K562 (cell line): ENCODE data around the gene PIGQ. TPM values are rescaled to one million over a fixed set of nuclear protein-coding genes. Genes with fewer than 3 reads are reported as not detected.

Experiments used
- ATAC-seq: fragments of 200-7000 bp; cut with Tn5 transposase; 3 replicates; pipeline ENCODE4 v1.9.1; 2020; ENCODE audit warnings: moderate library complexity
- BruUV-seq: library from RNA; stranded (reverse); fragments of 400-500 nt; replicated peaks from 2 replicates; lab custom pipeline; 2021; lab: Mats Ljungman, UMichigan
- CTCF ChIA-PET: fragments of 300-600 bp; formaldehyde crosslinking; extraction: SDS; loops from one replicate; lab custom pipeline; 2021; ENCODE audit warnings: low intra/inter-chr PET ratio; lab: Yijun Ruan, JAX
- POLR2A ChIA-PET: fragments of 300-600, 350-650 bp; sonication (Branson Sonifier 250); formaldehyde crosslinking; extraction: SDS; loops from one replicate; lab custom pipeline; 2021; ENCODE audit warnings: antibody characterized with exemption, inconsistent platforms; lab: Yijun Ruan, JAX
- DNase-seq, 4 experiments: peaks; one replicate each; pipeline versions ENCODE4 v3.0.0 to v3.0.0-alpha.2; 2011 to 2018; ENCODE audit warnings: low spot score in 3 of 4, mixed read lengths in 3 of 4; ENCODE audit errors: extremely low read depth in 1 of 4
- FAIRE-seq: peaks from 2 replicates; lab custom pipeline; 2011; peaks lifted over from hg19 to GRCh38; lab: Jason Lieb, UNC
- H2AFZ ChIP-seq: 2 replicates; pipeline ENCODE4 v1.6.0; 2011; ENCODE audit warnings: low read depth, low read length, control low read depth, inconsistent platforms
- H3K27ac ChIP-seq: fragments of 200-600 bp; 3 replicates; pipeline ENCODE4 v1.8.0; 2011; ENCODE audit warnings: low read depth, mild to moderate bottlenecking, control low read depth, inconsistent platforms, low read length, moderate library complexity, mixed read lengths; ENCODE audit errors: extremely low read depth
- H3K27me3 ChIP-seq, 2 experiments: fragments of 300-600 bp in 1 of 2; 2 replicates in 1 of 2; 3 replicates in 1 of 2; pipeline versions ENCODE4 v1.6.0 to v1.8.0; 2011; ENCODE audit warnings: inconsistent platforms in 2 of 2, low read length in 2 of 2, mild to moderate bottlenecking in 1 of 2, mixed read lengths in 1 of 2, moderate library complexity in 1 of 2; ENCODE audit not compliant: control insufficient read depth in 2 of 2, insufficient read depth in 2 of 2
- H3K36me3 ChIP-seq: fragments of 300-600 bp; 3 replicates; pipeline ENCODE4 v1.8.0; 2011; ENCODE audit warnings: mild to moderate bottlenecking, low read length, inconsistent platforms; ENCODE audit not compliant: control insufficient read depth, insufficient read depth
- H3K4me1 ChIP-seq, 2 experiments: fragments of 200-600 bp in 1 of 2; replicated peaks in 1 of 2; 2 replicates in 1 of 2; 3 replicates in 1 of 2; pipeline versions ENCODE4 v1.5.1 to v1.8.0; 2011; ENCODE audit warnings: inconsistent platforms in 2 of 2, low read length in 2 of 2, mild to moderate bottlenecking in 1 of 2, mixed read lengths in 1 of 2, moderate library complexity in 1 of 2; ENCODE audit not compliant: control insufficient read depth in 2 of 2, insufficient read depth in 2 of 2
- H3K4me2 ChIP-seq: 2 replicates; pipeline ENCODE4 v1.6.1; 2011; ENCODE audit warnings: low read length, control low read depth, inconsistent platforms, mixed read lengths; ENCODE audit not compliant: insufficient read depth
- H3K4me3 ChIP-seq: fragments of 200-600 bp; sonication (generic), shearing (Covaris generic); 2 replicates; pipeline ENCODE4 v1.5.1; 2016; ENCODE audit warnings: control low read depth, inconsistent platforms
- H3K79me2 ChIP-seq: fragments of 200-600 bp; 3 replicates; pipeline ENCODE4 v1.8.0; 2011; ENCODE audit warnings: low read length, inconsistent platforms; ENCODE audit not compliant: control insufficient read depth, insufficient read depth
- H3K9ac ChIP-seq, 2 experiments: 2 replicates each; pipeline versions ENCODE4 v1.6.0 to v1.6.1; 2011; ENCODE audit warnings: low read depth in 2 of 2, low read length in 2 of 2, control low read depth in 1 of 2, inconsistent platforms in 1 of 2, mild to moderate bottlenecking in 1 of 2, mixed read lengths in 1 of 2; ENCODE audit not compliant: insufficient read depth in 1 of 2
- H3K9me1 ChIP-seq: one replicate; pipeline ENCODE4 v1.6.0; 2011; ENCODE audit warnings: inconsistent platforms, mild to moderate bottlenecking, low read length, moderate library complexity; ENCODE audit not compliant: control insufficient read depth, insufficient read depth
- H3K9me3 ChIP-seq: replicated peaks from 2 replicates; pipeline ENCODE4 v1.5.1; 2011; ENCODE audit warnings: low read depth, low read length, inconsistent platforms; ENCODE audit not compliant: control insufficient read depth, insufficient read depth
- H4K20me1 ChIP-seq: replicated peaks from 2 replicates; pipeline ENCODE4 v1.6.1; 2011; ENCODE audit warnings: low read length, inconsistent platforms, mixed read lengths; ENCODE audit not compliant: control insufficient read depth, insufficient read depth
- AFF4 ChIP-seq: sonication (generic); formaldehyde crosslinking; IDR thresholded peaks from 2 replicates; pipeline ENCODE4 v1.8.0; 2023; ENCODE audit warnings: mild to moderate bottlenecking, missing genetic modification reagents
- BRD4 ChIP-seq: fragments of 200-600 bp; sonication (generic); IDR thresholded peaks from 2 replicates; pipeline ENCODE4 v1.6.1; 2017; ENCODE audit warnings: inconsistent platforms
- CBX3 ChIP-seq, 2 experiments: IDR thresholded peaks; 1 replicate in 1 of 2; 2 replicates in 1 of 2; pipeline ENCODE4 v1.6.1; 2012; ENCODE audit warnings: inconsistent platforms in 2 of 2, low read length in 2 of 2, borderline replicate concordance in 1 of 2, control low read depth in 1 of 2
- DACH1 ChIP-seq: fragments of 450-650 bp; IDR thresholded peaks from 2 replicates; pipeline ENCODE4 v1.6.1; 2018; ENCODE audit not compliant: partially characterized antibody
- FOSL1 ChIP-seq: fragments of 200-800 bp; sonication (Bioruptor generic); conservative IDR thresholded peaks from 2 replicates; pipeline ENCODE4 v1.6.1; 2016; ENCODE audit warnings: missing genetic modification characterization, missing compliant biosample characterization
- FOXP1 ChIP-seq: sonication (generic); formaldehyde crosslinking; IDR thresholded peaks from 2 replicates; pipeline ENCODE4 v1.8.0; 2022; ENCODE audit warnings: mild to moderate bottlenecking, missing genetic modification reagents
- GATAD2A ChIP-seq: fragments of 450-650 bp; IDR thresholded peaks from 2 replicates; pipeline ENCODE4 v1.6.1; 2017
- KLF10 ChIP-seq: fragments of 250-450 bp; sonication (Bioruptor Pico); IDR thresholded peaks from 2 replicates; pipeline ENCODE4 v1.6.1; 2021; ENCODE audit warnings: matching md5 sums
- MAZ ChIP-seq, 2 experiments: fragments of 450-650 bp in 1 of 2; sonication (generic) in 1 of 2; formaldehyde crosslinking; IDR thresholded peaks in 1 of 2; conservative IDR thresholded peaks in 1 of 2; 2 replicates each; pipeline versions ENCODE4 v1.4.0 to v1.5.0; 2020; ENCODE audit warnings: mild to moderate bottlenecking in 1 of 2, missing genetic modification reagents in 1 of 2
- MED1 ChIP-seq: sonication (generic); formaldehyde crosslinking; IDR thresholded peaks from 2 replicates; pipeline ENCODE4 v1.8.1; 2023; ENCODE audit warnings: missing genetic modification reagents, borderline replicate concordance
- MTA3 ChIP-seq: fragments of 450-650 bp; formaldehyde crosslinking; IDR thresholded peaks from 2 replicates; pipeline ENCODE4 v1.6.1; 2017; ENCODE audit warnings: mild to moderate bottlenecking, borderline replicate concordance
- NCOA1 ChIP-seq: fragments of 450-650 bp; IDR thresholded peaks from 2 replicates; pipeline ENCODE4 v1.6.1; 2016; ENCODE audit warnings: low read depth
- POLR2A ChIP-seq: fragments of 450-650 bp; conservative IDR thresholded peaks from 2 replicates; pipeline ENCODE4 v1.6.1; 2016
- RBFOX2 ChIP-seq: fragments of 200-400 bp; formaldehyde crosslinking; IDR thresholded peaks from 2 replicates; pipeline ENCODE4 v1.6.1; 2017; ENCODE audit warnings: low read depth, mild to moderate bottlenecking, low read length, moderate library complexity
- SUPT5H ChIP-seq: fragments of 450-650 bp; IDR thresholded peaks from 2 replicates; pipeline ENCODE4 v1.6.1; 2016
- ZNF764 ChIP-seq: fragments of 250-450 bp; sonication (Bioruptor Pico); IDR thresholded peaks from 2 replicates; pipeline ENCODE4 v1.4.0; 2020; ENCODE audit warnings: low read depth, mild to moderate bottlenecking, moderate library complexity
- WGBS: fragments of 100-300 bp; shearing (Covaris generic); methylation state at CpG from one replicate; pipeline ENCODE4 v1.1.6; 2016; ENCODE audit warnings: low coverage, mixed read lengths; ENCODE audit not compliant: insufficient coverage; ENCODE audit errors: missing lambda C conversion rate; 5-methylcytosine and 5-hydroxymethylcytosine counted together
- in situ Hi-C: fragments of 300-500 bp; cut with MboI; formaldehyde crosslinking; loops from 4 replicates; pipeline ENCODE4 v1.15.0; 2018; ENCODE audit warnings: inconsistent platforms, mixed read lengths
- intact Hi-C: fragments of 100-400 bp; cut with micrococcal nuclease; formaldehyde crosslinking; loops from 2 replicates; pipeline ENCODE4 v1.14.2; 2022
- polyA plus RNA-seq, 8 experiments: library from polyadenylated mRNA; depleted of rRNA in 4 of 8; stranded (reverse) in 5 of 8; unstranded in 3 of 8; fragments of >200 nt; fragmentation: Nextera tagmentation in 2 of 8; fragmentation: Illumina TruSeq in 1 of 8; extraction: Ambion mirVana in 2 of 8; extraction: Trizol in 1 of 8; gene quantifications; 2 replicates each; pipeline versions ENCODE4 v1.2.1 to v1.2.3, GENCODE V29; 2011 to 2014; ENCODE audit warnings: inconsistent platforms in 1 of 8, missing spikeins in 1 of 8
- total RNA-seq, 7 experiments: library from RNA; depleted of rRNA in 6 of 7; stranded (reverse); fragments of >200 nt in 6 of 7; fragmentation: Illumina TruSeq in 2 of 7; extraction: Trizol in 2 of 7; gene quantifications; 2 replicates each; pipeline versions ENCODE4 v1.2.1 to v1.2.3, GENCODE V29; 2011 to 2021; ENCODE audit warnings: low replicate concordance in 1 of 7
- TF ChIP-seq, protein P1 (sequence below): sonication (generic); formaldehyde crosslinking; IDR thresholded peaks from 2 replicates; pipeline ENCODE4 v1.8.0; 2022; ENCODE audit warnings: missing genetic modification reagents, mild to moderate bottlenecking, moderate library complexity, borderline replicate concordance
- TF ChIP-seq, protein P2 (sequence below): fragments of 200-800 bp; sonication (Bioruptor generic); IDR thresholded peaks from 2 replicates; pipeline ENCODE4 v1.6.1; 2017; ENCODE audit warnings: missing genetic modification characterization, missing compliant biosample characterization

PIGQ gene
- total and polyA plus RNA-seq, 9 of the 15 experiments (the other 6 are each of a cell fraction or from before 2014, with no cell fraction given), result 0.20 to 49.6 (median 11.7) TPM

- CTCF ChIA-PET, result no interaction called here
- intact Hi-C loops (no loop called here), in situ Hi-C loops (no loop called here)
- peak; percentile 55 for ATAC-seq
- BruUV-seq, result no TSS peak
- WGBS, result 27% methylated on average over 15 of the region's 23 CpGs
- peak; percentile 44 to 63 (median 59) for DNase-seq
- Histone ChIP-seq H3K9me1 (no peaks in the 10 kb centered on the region), H3K4me3 (no peak within 1 kb of the TSS), H3K27me3 (no peaks in the 10 kb centered on the region), H3K36me3 (peaks cover 44% of the 10 kb centered on the region; the same call in 2 of the 3 replicates), H3K4me1 (peaks cover 24 to 97% of the 10 kb centered on the region in 2 experiments), H3K79me2 (peaks cover 16% of the 10 kb centered on the region), H3K4me2 (peak within 1 kb of the TSS; percentile 35), H2AFZ (no peak within 1 kb of the TSS), H3K9ac (peak within 1 kb of the TSS; percentile 35 to 84; a peak in 3 of 4 replicates), H3K27ac (peak within 1 kb of the TSS; percentile 64; the same call in 2 of the 3 replicates), H3K9me3 (no peaks in the 10 kb centered on the region), H4K20me1 (no peaks in the 10 kb centered on the region)
- POLR2A ChIA-PET, result interaction anchor here (0.6 to 1.0 kb wide), 5 partner anchors 9 to 281 kb away, joined by 3 to 6 read pairs (median 3); no protein-coding TSS in a partner anchor
- FAIRE-seq, result no peak
- TF ChIP-seq KLF10 (CRISPR knock-in tag) (no peak), NCOA1 (no peak), BRD4 (no peak), MTA3 (0 out of 2 replicates have a peak, but pooled peaks have one; percentile 39), SUPT5H (peak; percentile 42; the same call in 1 of the 2 replicates), AFF4 (CRISPR knock-in tag) (no peak), ZNF764 (CRISPR knock-in tag) (no peak), RBFOX2 (peak; percentile 35; the same call in 1 of the 2 replicates), CBX3 (IDR thresholded peaks at IDR 0.05; ENCODE audit: borderline replicate concordance in 1 of 2, low read length in 2 of 2) (no peak), FOSL1 (tag) (no peak), POLR2A (peak; percentile 35; the same call in 1 of the 2 replicates), DACH1 (no peak), MED1 (no peak), FOXP1 (CRISPR knock-in tag) (no peak), MAZ (CRISPR knock-in tag; conservative IDR thresholded peaks at IDR 0.05 in 1 of 2, IDR thresholded peaks at IDR 0.05 in 1 of 2) (no peak), GATAD2A (no peak)
- TF ChIP-seq, protein P1, sequence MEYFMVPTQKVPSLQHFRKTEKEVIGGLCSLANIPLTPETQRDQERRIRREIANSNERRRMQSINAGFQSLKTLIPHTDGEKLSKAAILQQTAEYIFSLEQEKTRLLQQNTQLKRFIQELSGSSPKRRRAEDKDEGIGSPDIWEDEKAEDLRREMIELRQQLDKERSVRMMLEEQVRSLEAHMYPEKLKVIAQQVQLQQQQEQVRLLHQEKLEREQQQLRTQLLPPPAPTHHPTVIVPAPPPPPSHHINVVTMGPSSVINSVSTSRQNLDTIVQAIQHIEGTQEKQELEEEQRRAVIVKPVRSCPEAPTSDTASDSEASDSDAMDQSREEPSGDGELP (CRISPR knock-in tag), result peak; percentile 32; the same call in 1 of the 2 replicates
- TF ChIP-seq, protein P2, sequence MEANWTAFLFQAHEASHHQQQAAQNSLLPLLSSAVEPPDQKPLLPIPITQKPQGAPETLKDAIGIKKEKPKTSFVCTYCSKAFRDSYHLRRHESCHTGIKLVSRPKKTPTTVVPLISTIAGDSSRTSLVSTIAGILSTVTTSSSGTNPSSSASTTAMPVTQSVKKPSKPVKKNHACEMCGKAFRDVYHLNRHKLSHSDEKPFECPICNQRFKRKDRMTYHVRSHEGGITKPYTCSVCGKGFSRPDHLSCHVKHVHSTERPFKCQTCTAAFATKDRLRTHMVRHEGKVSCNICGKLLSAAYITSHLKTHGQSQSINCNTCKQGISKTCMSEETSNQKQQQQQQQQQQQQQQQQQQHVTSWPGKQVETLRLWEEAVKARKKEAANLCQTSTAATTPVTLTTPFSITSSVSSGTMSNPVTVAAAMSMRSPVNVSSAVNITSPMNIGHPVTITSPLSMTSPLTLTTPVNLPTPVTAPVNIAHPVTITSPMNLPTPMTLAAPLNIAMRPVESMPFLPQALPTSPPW (CRISPR knock-in tag), result 0 out of 2 replicates have a peak, but pooled peaks have one; percentile 31
These were observed 61.1 kb downstream of the PIGQ start, which contains the start of gene WFIKKN1 for GRCh38 chr16:630815-631405. Gene WFIKKN1 (plus strand): TSS chr16:630985. CDS start chr16:631254, 269 bp downstream.
